Peyer's patch (tissue), 4 donors: ENCODE results near the gene PLA2G4A. TPM values are rescaled to one million over a fixed set of nuclear protein-coding genes. Genes with fewer than 3 reads are reported as not detected.

ENCODE experiments used
- DNase-seq, 3 donors: peaks; one replicate each; pipeline ENCODE4 v3.0.0-alpha.2; 2017 to 2019
- H3K27ac ChIP-seq, 4 donors: fragments of 200-600 bp; sonication (generic); one replicate each; pipeline ENCODE4 v1.5.1; 2016 to 2019
- H3K27me3 ChIP-seq, 2 donors: fragments of 200-600 bp; sonication (generic); one replicate each; pipeline ENCODE4 v1.5.1; 2019
- H3K36me3 ChIP-seq, 3 donors: fragments of 200-600 bp; sonication (generic); one replicate each; pipeline ENCODE4 v1.5.1; 2016 to 2019
- H3K4me1 ChIP-seq, 4 donors: fragments of 200-600 bp; sonication (generic); one replicate each; pipeline ENCODE4 v1.5.1; 2016 to 2019
- H3K4me3 ChIP-seq, 4 donors: fragments of 200-600 bp; sonication (generic); 1 replicate in 3 of 4; 2 replicates in 1 of 4; pipeline ENCODE4 v1.5.1; 2016 to 2019; ENCODE audit warnings: mild to moderate bottlenecking in 1 of 4
- H3K9me3 ChIP-seq, 4 donors: fragments of 200-600 bp; sonication (generic); one replicate each; pipeline ENCODE4 v1.5.1; 2016 to 2019; ENCODE audit warnings: mild to moderate bottlenecking in 1 of 4
- POLR2A ChIP-seq, 2 donors: fragments of 450-650 bp; IDR thresholded peaks; one replicate each; pipeline ENCODE4 v1.5.1; 2017; ENCODE audit warnings: antibody characterized with exemption in 2 of 2, mild to moderate bottlenecking in 2 of 2, moderate library complexity in 2 of 2
- total RNA-seq, 4 donors: library from RNA; depleted of rRNA; stranded (reverse); fragments of >200 nt; gene quantifications; one replicate each; pipeline ENCODE4 v1.1.0, GENCODE V29; 2016
- TF ChIP-seq, protein P1 (sequence below), 6 experiments: fragments of 450-650 bp in 4 of 6; fragments of 200-600 bp in 2 of 6; sonication (generic) in 1 of 6; IDR thresholded peaks; one replicate each; pipeline ENCODE4 v1.5.1; 2017 to 2019; ENCODE audit warnings: antibody characterized with exemption in 6 of 6, mild to moderate bottlenecking in 3 of 6, moderate library complexity in 1 of 6

Gene PLA2G4A
- total RNA-seq, 4 donors from 2014 or later, result 7.0 to 8.3 (median 7.6) TPM

GRCh38 chr1:186899977-186900376, 71.2 kb downstream of the PLA2G4A start:
- TF ChIP-seq, protein P1, sequence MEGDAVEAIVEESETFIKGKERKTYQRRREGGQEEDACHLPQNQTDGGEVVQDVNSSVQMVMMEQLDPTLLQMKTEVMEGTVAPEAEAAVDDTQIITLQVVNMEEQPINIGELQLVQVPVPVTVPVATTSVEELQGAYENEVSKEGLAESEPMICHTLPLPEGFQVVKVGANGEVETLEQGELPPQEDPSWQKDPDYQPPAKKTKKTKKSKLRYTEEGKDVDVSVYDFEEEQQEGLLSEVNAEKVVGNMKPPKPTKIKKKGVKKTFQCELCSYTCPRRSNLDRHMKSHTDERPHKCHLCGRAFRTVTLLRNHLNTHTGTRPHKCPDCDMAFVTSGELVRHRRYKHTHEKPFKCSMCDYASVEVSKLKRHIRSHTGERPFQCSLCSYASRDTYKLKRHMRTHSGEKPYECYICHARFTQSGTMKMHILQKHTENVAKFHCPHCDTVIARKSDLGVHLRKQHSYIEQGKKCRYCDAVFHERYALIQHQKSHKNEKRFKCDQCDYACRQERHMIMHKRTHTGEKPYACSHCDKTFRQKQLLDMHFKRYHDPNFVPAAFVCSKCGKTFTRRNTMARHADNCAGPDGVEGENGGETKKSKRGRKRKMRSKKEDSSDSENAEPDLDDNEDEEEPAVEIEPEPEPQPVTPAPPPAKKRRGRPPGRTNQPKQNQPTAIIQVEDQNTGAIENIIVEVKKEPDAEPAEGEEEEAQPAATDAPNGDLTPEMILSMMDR (IDR thresholded peaks at IDR 0.05), result no peak
- no peak for TF ChIP-seq POLR2A (IDR thresholded peaks at IDR 0.05)
- no peak for DNase-seq
- no peaks in the 10 kb centered on the region for H3K36me3 ChIP-seq
- no peaks in the 10 kb centered on the region for H3K27me3 ChIP-seq
- no peaks in the 10 kb centered on the region for H3K4me1 ChIP-seq
- H3K9me3 ChIP-seq, result no peaks in the 10 kb centered on the region
- no peak overlapping the region for H3K4me3 ChIP-seq
- no peak overlapping the region for H3K27ac ChIP-seq

GRCh38 chr1:186900539-186901237, 71.9 kb downstream of the PLA2G4A start:
- no peak for DNase-seq
- no peaks in the 10 kb centered on the region for H3K27me3 ChIP-seq
- no peaks in the 10 kb centered on the region for H3K36me3 ChIP-seq
- H3K4me3 ChIP-seq, result no peak overlapping the region
- no peak overlapping the region for H3K27ac ChIP-seq
- no peaks in the 10 kb centered on the region for H3K4me1 ChIP-seq
- TF ChIP-seq, protein P1 (IDR thresholded peaks at IDR 0.05), result no peak
- no peak for TF ChIP-seq POLR2A (IDR thresholded peaks at IDR 0.05)
- H3K9me3 ChIP-seq, result no peaks in the 10 kb centered on the region

DNA sequence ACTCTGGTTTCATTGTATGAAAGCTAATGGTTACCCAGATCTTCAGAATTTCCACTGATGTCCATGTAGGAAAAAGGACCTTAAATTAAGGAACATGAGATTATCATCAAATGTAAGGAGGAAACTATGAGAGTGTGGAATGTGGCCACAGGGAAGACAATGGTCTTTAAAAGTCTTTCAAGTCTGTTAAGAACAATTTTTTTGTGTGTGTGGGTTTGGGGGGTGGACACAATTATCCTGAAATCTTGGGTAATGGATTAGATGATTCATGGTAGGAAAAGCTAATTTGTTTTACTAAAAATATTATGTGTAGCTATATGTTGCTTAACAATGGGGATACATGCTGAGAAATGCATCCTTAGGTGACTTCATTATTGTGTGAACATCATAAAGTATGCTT, 72.9 kb downstream of the PLA2G4A start:
- H3K27ac ChIP-seq, result no peak overlapping the region
- H3K4me1 ChIP-seq, result no peaks in the 10 kb centered on the region
- no peaks in the 10 kb centered on the region for H3K9me3 ChIP-seq
- H3K4me3 ChIP-seq, result no peak overlapping the region
- DNase-seq, result no peak
- H3K27me3 ChIP-seq, result no peaks in the 10 kb centered on the region
- TF ChIP-seq POLR2A (IDR thresholded peaks at IDR 0.05), result no peak
- TF ChIP-seq, protein P1 (IDR thresholded peaks at IDR 0.05), result no peak
- H3K36me3 ChIP-seq, result no peaks in the 10 kb centered on the region

DNA sequence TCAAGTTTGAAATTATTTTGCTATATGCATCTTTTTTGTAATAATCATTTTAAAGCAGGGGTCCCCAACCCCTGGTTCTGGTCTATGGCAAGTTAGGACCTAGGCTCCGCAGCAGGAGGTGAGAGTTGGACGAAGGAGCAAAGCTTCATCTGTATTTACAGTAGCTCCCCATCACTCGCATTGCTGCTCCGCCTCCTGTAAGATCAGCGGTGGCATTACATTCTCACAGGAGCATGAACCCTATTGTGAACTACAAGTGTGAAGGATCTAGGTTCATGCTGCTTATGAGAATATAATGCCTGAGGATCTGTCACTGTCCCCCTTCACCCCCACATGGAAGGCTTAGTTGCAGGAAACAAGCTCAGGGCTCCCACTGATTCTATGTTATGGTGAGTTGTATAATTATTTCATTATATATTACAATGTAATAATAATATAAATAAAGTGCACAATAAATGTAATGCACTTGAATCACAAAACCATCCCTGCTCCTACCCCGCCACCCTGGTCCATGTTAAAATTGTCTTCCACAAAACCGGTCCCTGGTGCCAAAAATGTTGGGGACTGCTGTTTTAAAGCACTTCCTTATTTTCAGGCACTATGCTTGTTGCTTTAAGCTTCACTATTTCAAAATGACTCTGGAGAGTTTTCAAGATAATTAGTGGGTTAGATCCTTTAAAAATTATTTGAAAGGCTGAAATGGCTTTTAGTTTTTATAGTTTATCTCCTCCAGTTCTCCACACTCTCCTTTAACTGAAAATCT, 74.8 kb downstream of the PLA2G4A start:
- TF ChIP-seq POLR2A (IDR thresholded peaks at IDR 0.05), result no peak
- TF ChIP-seq, protein P1 (IDR thresholded peaks at IDR 0.05), result peak in 1 of 6 experiments; percentile 32
- no peak for DNase-seq
- Histone ChIP-seq H3K4me1 (no peaks in the 10 kb centered on the region), H3K9me3 (no peaks in the 10 kb centered on the region), H3K27me3 (no peaks in the 10 kb centered on the region), H3K36me3 (no peaks in the 10 kb centered on the region), H3K27ac (no peak overlapping the region), H3K4me3 (no peak overlapping the region)

DNA sequence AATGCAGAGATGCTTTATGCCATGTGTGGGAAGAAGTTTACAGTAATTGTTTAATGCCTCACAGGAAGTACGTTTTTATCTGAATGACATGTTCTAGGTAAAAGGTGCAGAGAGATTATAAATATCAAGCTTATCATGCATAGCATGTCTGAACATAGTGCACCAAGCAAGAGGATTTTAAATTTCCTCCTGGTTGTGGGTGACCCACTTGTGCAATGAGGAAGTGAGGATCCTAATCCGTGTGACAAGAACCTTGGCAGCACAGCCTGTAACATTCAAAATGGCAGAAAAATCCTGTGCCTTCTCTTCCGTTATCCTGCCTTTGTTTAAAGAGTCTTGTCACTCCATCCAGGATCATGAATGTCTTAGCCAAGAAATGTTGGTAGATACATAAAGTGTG, 75.6 kb downstream of the PLA2G4A start:
- no peak overlapping the region for H3K4me3 ChIP-seq
- no peaks in the 10 kb centered on the region for H3K4me1 ChIP-seq
- H3K27me3 ChIP-seq, result no peaks in the 10 kb centered on the region
- DNase-seq, result no peak
- H3K27ac ChIP-seq, result no peak overlapping the region
- TF ChIP-seq, protein P1 (IDR thresholded peaks at IDR 0.05), result no peak
- TF ChIP-seq POLR2A (IDR thresholded peaks at IDR 0.05), result no peak
- H3K36me3 ChIP-seq, result no peaks in the 10 kb centered on the region
- no peaks in the 10 kb centered on the region for H3K9me3 ChIP-seq
